ENCODE measurements around the gene PCDHAC1. TPM values are rescaled to one million over a fixed set of nuclear protein-coding genes. Genes with fewer than 3 reads are reported as not detected.

The PCDHAC1 gene
- total RNA-seq, 1 experiment from 2014 or later: 2.8 TPM

DNA sequence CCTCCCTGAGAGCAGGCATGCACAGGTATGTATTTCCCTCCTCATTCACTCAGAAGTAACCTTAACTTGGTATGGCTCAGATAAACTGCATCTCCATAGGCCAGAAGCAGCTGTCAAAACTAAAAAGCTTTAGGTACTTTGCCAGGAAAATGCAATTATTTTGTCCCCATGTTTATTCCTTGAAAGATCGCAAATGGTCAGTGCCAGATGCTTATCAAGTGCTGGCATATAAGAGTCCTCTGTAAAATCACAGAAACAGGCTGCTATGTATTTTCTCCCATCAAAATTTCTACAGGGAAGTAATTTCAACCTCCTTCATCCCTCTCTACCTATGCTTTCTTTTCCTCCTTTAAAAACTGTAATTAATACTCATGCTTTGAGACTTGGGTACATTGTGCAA lies 52.9 kb downstream of the PCDHAC1 start:
- Mint-ChIP-seq H3K4me1 (ENCODE audit: low read depth, unreplicated experiment) (no peaks in the 10 kb centered on the region), H3K27me3 (ENCODE audit: unreplicated experiment) (no peaks in the 10 kb centered on the region), H3K4me3 (ENCODE audit: low read depth, unreplicated experiment) (no peak overlapping the region), H3K9me3 (ENCODE audit: low read depth, unreplicated experiment) (no peaks in the 10 kb centered on the region), H3K36me3 (ENCODE audit: insufficient read depth, unreplicated experiment) (peaks cover 4% of the 10 kb centered on the region), H3K27ac (ENCODE audit: unreplicated experiment) (no peak overlapping the region)
- DNase-seq: no peak
- intact Hi-C loops (cut with micrococcal nuclease; ENCODE audit: unreplicated experiment): no loop called here
- TF ChIP-seq, protein P1, sequence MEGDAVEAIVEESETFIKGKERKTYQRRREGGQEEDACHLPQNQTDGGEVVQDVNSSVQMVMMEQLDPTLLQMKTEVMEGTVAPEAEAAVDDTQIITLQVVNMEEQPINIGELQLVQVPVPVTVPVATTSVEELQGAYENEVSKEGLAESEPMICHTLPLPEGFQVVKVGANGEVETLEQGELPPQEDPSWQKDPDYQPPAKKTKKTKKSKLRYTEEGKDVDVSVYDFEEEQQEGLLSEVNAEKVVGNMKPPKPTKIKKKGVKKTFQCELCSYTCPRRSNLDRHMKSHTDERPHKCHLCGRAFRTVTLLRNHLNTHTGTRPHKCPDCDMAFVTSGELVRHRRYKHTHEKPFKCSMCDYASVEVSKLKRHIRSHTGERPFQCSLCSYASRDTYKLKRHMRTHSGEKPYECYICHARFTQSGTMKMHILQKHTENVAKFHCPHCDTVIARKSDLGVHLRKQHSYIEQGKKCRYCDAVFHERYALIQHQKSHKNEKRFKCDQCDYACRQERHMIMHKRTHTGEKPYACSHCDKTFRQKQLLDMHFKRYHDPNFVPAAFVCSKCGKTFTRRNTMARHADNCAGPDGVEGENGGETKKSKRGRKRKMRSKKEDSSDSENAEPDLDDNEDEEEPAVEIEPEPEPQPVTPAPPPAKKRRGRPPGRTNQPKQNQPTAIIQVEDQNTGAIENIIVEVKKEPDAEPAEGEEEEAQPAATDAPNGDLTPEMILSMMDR (IDR thresholded peaks at IDR 0.05; ENCODE audit: unreplicated experiment): no peak
- BruUV-seq (replicated peaks): no TSS peak
- CTCF ChIA-PET: no interaction called here

Other genes with a start within 250 kb of the PCDHAC1 start
- 75.8 and 79.9 TPM in 2 replicates for gene HARS1, start 234.9 kb upstream of the PCDHAC1 start, total RNA-seq (2022)
- gene HARS2, start 234.8 kb upstream of the PCDHAC1 start, total RNA-seq (2022): 45.1 TPM in 2 replicates
- 75.9 and 83.3 TPM in 2 replicates for gene ZMAT2, start 225.9 kb upstream of the PCDHAC1 start, total RNA-seq (2022)
- gene PCDHA1, start 140.2 kb upstream of the PCDHAC1 start, total RNA-seq (2022): 0.73 and 0.83 TPM in 2 replicates
- 0.12 and 0.19 TPM in 2 replicates for gene PCDHA2, start 131.4 kb upstream of the PCDHAC1 start, total RNA-seq (2022)
- gene PCDHA3, start 125.2 kb upstream of the PCDHAC1 start, total RNA-seq (2022): 0.10 and 0.31 TPM in 2 replicates
- 4.8 and 5.8 TPM in 2 replicates for gene PCDHA4, start 119.2 kb upstream of the PCDHAC1 start, total RNA-seq (2022)
- 0.81 and 1.5 TPM in 2 replicates for gene PCDHA5, start 104.7 kb upstream of the PCDHAC1 start, total RNA-seq (2022)
- gene PCDHA6, start 98.3 kb upstream of the PCDHAC1 start, total RNA-seq (2022): 0.66 and 1.2 TPM in 2 replicates
- gene PCDHA7, start 92.0 kb upstream of the PCDHAC1 start, total RNA-seq (2022): 0.95 and 1.2 TPM in 2 replicates
- 1.1 and 1.3 TPM in 2 replicates for gene PCDHA8, start 85.1 kb upstream of the PCDHAC1 start, total RNA-seq (2022)
- 0.59 and 0.66 TPM in 2 replicates for gene PCDHA9, start 77.9 kb upstream of the PCDHAC1 start, total RNA-seq (2022)
- 0.78 and 0.91 TPM in 2 replicates for gene PCDHA10, start 70.4 kb upstream of the PCDHAC1 start, total RNA-seq (2022)
- 0.64 and 1.3 TPM in 2 replicates for gene PCDHA11, start 57.3 kb upstream of the PCDHAC1 start, total RNA-seq (2022)
- gene PCDHA12, start 51.0 kb upstream of the PCDHAC1 start, total RNA-seq (2022): 0.64 and 0.78 TPM in 2 replicates
- gene PCDHA13, start 44.2 kb upstream of the PCDHAC1 start, total RNA-seq (2022): 2.0 and 2.3 TPM in 2 replicates
- gene PCDHAC2, start 40.2 kb downstream of the PCDHAC1 start, total RNA-seq (2022): 12.6 and 17.1 TPM in 2 replicates
- gene PCDHB1, start 125.1 kb downstream of the PCDHAC1 start, total RNA-seq (2022): not detected in 2 replicates
- gene PCDHB2, start 168.3 kb downstream of the PCDHAC1 start, total RNA-seq (2022): 0.24 TPM in 1 of 2 replicates, not detected in the other
- 0.09 and 0.10 TPM in 2 replicates for gene PCDHB3, start 174.2 kb downstream of the PCDHAC1 start, total RNA-seq (2022)
- gene PCDHB4, start 195.5 kb downstream of the PCDHAC1 start, total RNA-seq (2022): not detected in 2 replicates
- not detected in 2 replicates for gene PCDHB5, start 208.9 kb downstream of the PCDHAC1 start, total RNA-seq (2022)
- not detected in 2 replicates for gene PCDHB6, start 223.8 kb downstream of the PCDHAC1 start, total RNA-seq (2022)
- gene PCDHB7, start 246.3 kb downstream of the PCDHAC1 start, total RNA-seq (2022): 0.26 and 0.37 TPM in 2 replicates